T follicular helper cell (primary cell): ENCODE data around the gene CARD6.
"Not testable (repeated sequence)": the region's sequence is repeated elsewhere in the genome, so short reads cannot be mapped to it uniquely, and the experiment has no call there.

Source experiments
- DNase-seq: peaks from one replicate; pipeline ENCODE4 v3.0.0-alpha.2; 2020; ENCODE audit warnings: low read depth
- total RNA-seq, 2 experiments: gene quantifications; one replicate each; lab custom pipeline; 2026; lab: John Stamatoyannopoulos, UW

The CARD6 gene
- total RNA-seq: 4.3 to 10.3 reads per million in 2 experiments

GRCh38 chr5:40841068-40841805, at the start of gene CARD6:
TSS of gene CARD6 (plus strand) at chr5:40841367. CDS start at chr5:40841383, 16 bp downstream.
- no peak for DNase-seq

GRCh38 chr5:40791715-40792139, 49.4 kb upstream of the CARD6 start:
- DNase-seq: no peak

GRCh38 chr5:40792691-40793090, 48.5 kb upstream of the CARD6 start:
- DNase-seq: not testable (repeated sequence)

- not testable (repeated sequence) for DNase-seq
These were observed 46.8 kb upstream of the CARD6 start for GRCh38 chr5:40794340-40794739.

- DNase-seq: not testable (repeated sequence)
These were observed 46.3 kb upstream of the CARD6 start for GRCh38 chr5:40794877-40795276.

GRCh38 chr5:40796487-40796889, 44.7 kb upstream of the CARD6 start:
- DNase-seq: no peak

- DNase-seq: peak; percentile 68
These were observed 43.7 kb upstream of the CARD6 start for GRCh38 chr5:40797273-40798011.

GRCh38 chr5:40798012-40798800, 43.0 kb upstream of the CARD6 start, which contains the start of gene PRKAA1:
TSS of gene PRKAA1 (minus strand) at chr5:40798374. CDS start at chr5:40798189, 185 bp downstream.
- peak; percentile 87 for DNase-seq

- DNase-seq: no peak
These were observed 42.4 kb upstream of the CARD6 start for GRCh38 chr5:40798801-40799210.

GRCh38 chr5:40799258-40799657, 41.9 kb upstream of the CARD6 start:
- DNase-seq: no peak

GRCh38 chr5:40801771-40802562, 39.2 kb upstream of the CARD6 start:
- DNase-seq: no peak

- DNase-seq: no peak
These were observed 29.0 kb upstream of the CARD6 start for GRCh38 chr5:40812125-40812524.

GRCh38 chr5:40813698-40814281, 27.4 kb upstream of the CARD6 start:
- DNase-seq: no peak

- DNase-seq: no peak
These were observed 17.7 kb upstream of the CARD6 start for GRCh38 chr5:40823459-40823858.

- not testable (repeated sequence) for DNase-seq
These were observed 15.6 kb upstream of the CARD6 start for GRCh38 chr5:40825461-40826043.

GRCh38 chr5:40826489-40827187, 14.5 kb upstream of the CARD6 start:
- DNase-seq: no peak

GRCh38 chr5:40827188-40827977, 13.8 kb upstream of the CARD6 start:
- no peak for DNase-seq

GRCh38 chr5:40828021-40828631, 13.0 kb upstream of the CARD6 start:
- no peak for DNase-seq
